GM23338 (cell line): ENCODE results near the gene FLT1. TPM values are rescaled to one million over a fixed set of nuclear protein-coding genes. Genes with fewer than 3 reads are reported as not detected.

Source experiments
- ATAC-seq: fragments of 200-7000 bp; cut with Tn5 transposase; 3 replicates; pipeline ENCODE4 v1.9.1; 2020
- DNase-seq: peaks from one replicate; pipeline ENCODE4 v3.0.0-alpha.2; 2015; ENCODE audit warnings: low spot score
- H2AFZ ChIP-seq: fragments of 200-600 bp; sonication (generic); 2 replicates; pipeline ENCODE4 v1.8.0; 2016; ENCODE audit warnings: antibody characterized with exemption, mild to moderate bottlenecking, moderate library complexity
- H3F3A ChIP-seq: fragments of 200-600 bp; sonication (generic); replicated peaks from 2 replicates; pipeline ENCODE4 v1.8.0; 2017; ENCODE audit warnings: antibody characterized with exemption, mixed run types, low read depth
- H3K27ac ChIP-seq: fragments of 200-600 bp; sonication (generic); 2 replicates; pipeline ENCODE4 v1.6.1; 2016; ENCODE audit warnings: low read depth
- H3K27me3 ChIP-seq: fragments of 200-600 bp; sonication (generic); 2 replicates; pipeline ENCODE4 v1.8.0; 2016; ENCODE audit warnings: mild to moderate bottlenecking, mixed run types, moderate library complexity; ENCODE audit not compliant: insufficient read depth
- H3K36me3 ChIP-seq: fragments of 200-600 bp; sonication (generic); 2 replicates; pipeline ENCODE4 v1.8.0; 2016; ENCODE audit warnings: mild to moderate bottlenecking; ENCODE audit not compliant: insufficient read depth
- H3K4me1 ChIP-seq: fragments of 200-600 bp; sonication (generic); 2 replicates; pipeline ENCODE4 v1.8.0; 2016; ENCODE audit warnings: mild to moderate bottlenecking, moderate library complexity; ENCODE audit not compliant: insufficient read depth
- H3K4me2 ChIP-seq: fragments of 200-600 bp; sonication (generic); 2 replicates; pipeline ENCODE4 v1.7.1; 2017; ENCODE audit warnings: mixed run types
- H3K4me3 ChIP-seq: fragments of 200-600 bp; sonication (generic); 2 replicates; pipeline ENCODE4 v1.6.1; 2016; ENCODE audit warnings: mixed run types
- H3K79me2 ChIP-seq: fragments of 200-600 bp; sonication (generic); replicated peaks from 2 replicates; pipeline ENCODE4 v1.8.0; 2017; ENCODE audit warnings: mild to moderate bottlenecking; ENCODE audit not compliant: insufficient read depth
- H3K9me2 ChIP-seq: fragments of 200-600 bp; sonication (generic); 2 replicates; pipeline ENCODE4 v1.8.0; 2017; ENCODE audit not compliant: insufficient read depth
- H4K20me1 ChIP-seq: fragments of 200-600 bp; sonication (generic); replicated peaks from 2 replicates; pipeline ENCODE4 v1.8.0; 2017; ENCODE audit warnings: mild to moderate bottlenecking; ENCODE audit not compliant: insufficient read depth
- H3K27ac Mint-ChIP-seq: 2 replicates; pipeline ENCODE4 v1.8.0; 2020; ENCODE audit warnings: inconsistent platforms, mild to moderate bottlenecking, moderate library complexity, mixed read lengths
- H3K27me3 Mint-ChIP-seq: 3 replicates; pipeline ENCODE4 v1.8.0; 2022; ENCODE audit warnings: low read depth, mild to moderate bottlenecking, moderate library complexity, mixed read lengths, inconsistent platforms; ENCODE audit not compliant: insufficient read depth, poor library complexity
- H3K36me3 Mint-ChIP-seq: 3 replicates; pipeline ENCODE4 v1.8.0; 2021; ENCODE audit warnings: low read depth, mild to moderate bottlenecking, inconsistent platforms, moderate library complexity, mixed read lengths
- H3K4me1 Mint-ChIP-seq: 3 replicates; pipeline ENCODE4 v1.8.0; 2020; ENCODE audit warnings: mild to moderate bottlenecking, inconsistent platforms, mixed read lengths
- H3K4me3 Mint-ChIP-seq: 3 replicates; pipeline ENCODE4 v1.8.0; 2021; ENCODE audit warnings: moderate library complexity, mild to moderate bottlenecking, inconsistent platforms, mixed read lengths
- H3K9me3 Mint-ChIP-seq: 3 replicates; pipeline ENCODE4 v1.8.0; 2020; ENCODE audit warnings: moderate library complexity, mild to moderate bottlenecking, inconsistent platforms, mixed read lengths
- CTCF ChIP-seq, 2 experiments: fragments of 200-600 bp in 1 of 2; sonication (generic) in 1 of 2; conservative IDR thresholded peaks; 2 replicates each; pipeline versions ENCODE4 v1.5.1 to v1.6.1; 2016 to 2017; ENCODE audit warnings: antibody characterized with exemption in 2 of 2, low read depth in 2 of 2, mild to moderate bottlenecking in 2 of 2, moderate library complexity in 1 of 2
- EZH2 ChIP-seq: fragments of 200-600 bp; sonication (generic); IDR thresholded peaks from one replicate; pipeline ENCODE4 v1.8.0; 2017; ENCODE audit warnings: antibody characterized with exemption, mild to moderate bottlenecking, low read depth; ENCODE audit not compliant: unreplicated experiment
- EZH2phosphoT487 ChIP-seq: fragments of 200-600 bp; sonication (generic); IDR thresholded peaks from one replicate; pipeline ENCODE4 v1.8.1; 2018; ENCODE audit warnings: antibody characterized with exemption; ENCODE audit not compliant: unreplicated experiment
- JUNB ChIP-seq: IDR thresholded peaks from one replicate; pipeline ENCODE4 v1.6.1; 2016; ENCODE audit warnings: antibody characterized with exemption; ENCODE audit not compliant: unreplicated experiment
- NANOG ChIP-seq: IDR thresholded peaks from 2 replicates; pipeline ENCODE4 v1.6.1; 2016; ENCODE audit warnings: antibody characterized with exemption, borderline replicate concordance
- POLR2AphosphoS5 ChIP-seq: IDR thresholded peaks from 2 replicates; pipeline ENCODE4 v1.6.1; 2016; ENCODE audit warnings: antibody characterized with exemption, low read depth
- ZNF114 ChIP-seq: fragments of 250-450 bp; sonication (Bioruptor Pico); IDR thresholded peaks from 2 replicates; pipeline ENCODE4 v1.5.0; 2020; ENCODE audit warnings: mild to moderate bottlenecking, moderate library complexity
- ZNF331 ChIP-seq: fragments of 250-450 bp; sonication (Bioruptor Pico); IDR thresholded peaks from 2 replicates; pipeline ENCODE4 v1.5.0; 2020; ENCODE audit warnings: low read depth, mild to moderate bottlenecking, moderate library complexity
- polyA plus RNA-seq: library from polyadenylated mRNA; unstranded; fragments of >200 nt; fragmentation: Nextera tagmentation; extraction: Ambion mirVana; gene quantifications from 2 replicates; pipeline ENCODE4 v1.2.1, GENCODE V29; 2016
- total RNA-seq: library from RNA; depleted of rRNA; stranded (reverse); fragments of >200 nt; shearing (Covaris generic); gene quantifications from 2 replicates; pipeline ENCODE4 v1.2.3, GENCODE V29; 2014
- TF ChIP-seq, protein P1 (sequence below): IDR thresholded peaks from one replicate; pipeline ENCODE4 v1.6.1; 2018; ENCODE audit warnings: antibody characterized with exemption; ENCODE audit not compliant: unreplicated experiment
- TF ChIP-seq, protein P2 (sequence below): IDR thresholded peaks from 2 replicates; pipeline ENCODE4 v1.6.1; 2016; ENCODE audit warnings: antibody characterized with exemption

The FLT1 gene
- total and polyA plus RNA-seq, 2 experiments from 2014 or later, result 26.8 to 116 TPM

DNA sequence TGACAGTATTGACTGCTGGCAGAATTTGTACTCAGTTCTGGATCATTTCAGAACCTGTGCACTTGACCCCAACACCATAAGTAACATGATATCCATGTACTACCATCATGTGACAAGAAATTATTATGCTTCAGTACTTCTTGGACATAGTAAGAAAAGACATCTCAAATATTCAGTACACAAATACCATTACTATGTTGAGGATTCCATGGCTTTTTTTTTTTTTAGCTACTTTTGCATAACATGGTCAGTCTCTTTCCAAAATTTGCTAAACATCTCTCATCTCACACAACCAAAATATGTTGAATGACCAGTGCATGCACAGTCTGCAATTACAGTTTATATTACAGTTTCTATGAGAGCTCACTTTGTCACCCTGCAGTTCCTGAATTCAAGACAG is 85.3 kb downstream of the FLT1 start:
- TF ChIP-seq JUNB (no peak), ZNF114 (CRISPR knock-in tag) (no peak)
- no peak for ATAC-seq
- peaks cover 11% of the 10 kb centered on the region; the same call in 1 of the 2 replicates for H3K36me3 ChIP-seq
- H3K27me3 ChIP-seq, result no peaks in the 10 kb centered on the region
- H2AFZ ChIP-seq, result no peak overlapping the region
- Mint-ChIP-seq H3K27me3 (peaks cover 6% of the 10 kb centered on the region), H3K27ac (no peak overlapping the region), H3K4me1 (peaks cover 49% of the 10 kb centered on the region), H3K4me3 (no peak overlapping the region), H3K9me3 (no peaks in the 10 kb centered on the region), H3K36me3 (peaks cover 48% of the 10 kb centered on the region)
- no peaks in the 10 kb centered on the region for H3K9me2 ChIP-seq
- no peaks in the 10 kb centered on the region for H3F3A ChIP-seq
- peaks cover 29% of the 10 kb centered on the region for H3K79me2 ChIP-seq
- H4K20me1 ChIP-seq, result no peaks in the 10 kb centered on the region; the same call in 1 of the 2 replicates
- no peak overlapping the region for H3K4me3 ChIP-seq
- DNase-seq, result no peak
- H3K27ac ChIP-seq, result no peak overlapping the region
- H3K4me1 ChIP-seq, result peaks cover 20% of the 10 kb centered on the region
- H3K4me2 ChIP-seq, result no peak overlapping the region

GRCh38 chr13:28408863-28409262 is 86.1 kb downstream of the FLT1 start:
- ATAC-seq (no peak), DNase-seq (no peak)
- 0 out of 2 replicates have a peak, but pooled peaks cover 5% of the 10 kb centered on the region for H4K20me1 ChIP-seq
- peaks cover 20% of the 10 kb centered on the region for H3K4me1 ChIP-seq
- TF ChIP-seq, protein P1, sequence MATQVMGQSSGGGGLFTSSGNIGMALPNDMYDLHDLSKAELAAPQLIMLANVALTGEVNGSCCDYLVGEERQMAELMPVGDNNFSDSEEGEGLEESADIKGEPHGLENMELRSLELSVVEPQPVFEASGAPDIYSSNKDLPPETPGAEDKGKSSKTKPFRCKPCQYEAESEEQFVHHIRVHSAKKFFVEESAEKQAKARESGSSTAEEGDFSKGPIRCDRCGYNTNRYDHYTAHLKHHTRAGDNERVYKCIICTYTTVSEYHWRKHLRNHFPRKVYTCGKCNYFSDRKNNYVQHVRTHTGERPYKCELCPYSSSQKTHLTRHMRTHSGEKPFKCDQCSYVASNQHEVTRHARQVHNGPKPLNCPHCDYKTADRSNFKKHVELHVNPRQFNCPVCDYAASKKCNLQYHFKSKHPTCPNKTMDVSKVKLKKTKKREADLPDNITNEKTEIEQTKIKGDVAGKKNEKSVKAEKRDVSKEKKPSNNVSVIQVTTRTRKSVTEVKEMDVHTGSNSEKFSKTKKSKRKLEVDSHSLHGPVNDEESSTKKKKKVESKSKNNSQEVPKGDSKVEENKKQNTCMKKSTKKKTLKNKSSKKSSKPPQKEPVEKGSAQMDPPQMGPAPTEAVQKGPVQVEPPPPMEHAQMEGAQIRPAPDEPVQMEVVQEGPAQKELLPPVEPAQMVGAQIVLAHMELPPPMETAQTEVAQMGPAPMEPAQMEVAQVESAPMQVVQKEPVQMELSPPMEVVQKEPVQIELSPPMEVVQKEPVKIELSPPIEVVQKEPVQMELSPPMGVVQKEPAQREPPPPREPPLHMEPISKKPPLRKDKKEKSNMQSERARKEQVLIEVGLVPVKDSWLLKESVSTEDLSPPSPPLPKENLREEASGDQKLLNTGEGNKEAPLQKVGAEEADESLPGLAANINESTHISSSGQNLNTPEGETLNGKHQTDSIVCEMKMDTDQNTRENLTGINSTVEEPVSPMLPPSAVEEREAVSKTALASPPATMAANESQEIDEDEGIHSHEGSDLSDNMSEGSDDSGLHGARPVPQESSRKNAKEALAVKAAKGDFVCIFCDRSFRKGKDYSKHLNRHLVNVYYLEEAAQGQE, result no peak
- no peak for TF ChIP-seq ZNF114 (CRISPR knock-in tag)
- no peak for TF ChIP-seq ZNF331 (CRISPR knock-in tag)
- TF ChIP-seq NANOG, result no peak
- Mint-ChIP-seq H3K4me1 (peaks cover 49% of the 10 kb centered on the region), H3K27me3 (peaks cover 6% of the 10 kb centered on the region), H3K27ac (no peak overlapping the region), H3K4me3 (no peak overlapping the region), H3K36me3 (peaks cover 52% of the 10 kb centered on the region), H3K9me3 (no peaks in the 10 kb centered on the region)
- no peaks in the 10 kb centered on the region for H3F3A ChIP-seq
- peak overlapping the region; percentile 64; the same call in 1 of the 2 replicates for H3K27ac ChIP-seq
- H3K27me3 ChIP-seq, result no peaks in the 10 kb centered on the region
- H3K4me3 ChIP-seq, result no peak overlapping the region
- H3K79me2 ChIP-seq, result peaks cover 25% of the 10 kb centered on the region
- peak overlapping the region; percentile 52 for H3K4me2 ChIP-seq
- H3K9me2 ChIP-seq, result no peaks in the 10 kb centered on the region
- H2AFZ ChIP-seq, result no peak overlapping the region
- peaks cover 14% of the 10 kb centered on the region; the same call in 1 of the 2 replicates for H3K36me3 ChIP-seq

DNA sequence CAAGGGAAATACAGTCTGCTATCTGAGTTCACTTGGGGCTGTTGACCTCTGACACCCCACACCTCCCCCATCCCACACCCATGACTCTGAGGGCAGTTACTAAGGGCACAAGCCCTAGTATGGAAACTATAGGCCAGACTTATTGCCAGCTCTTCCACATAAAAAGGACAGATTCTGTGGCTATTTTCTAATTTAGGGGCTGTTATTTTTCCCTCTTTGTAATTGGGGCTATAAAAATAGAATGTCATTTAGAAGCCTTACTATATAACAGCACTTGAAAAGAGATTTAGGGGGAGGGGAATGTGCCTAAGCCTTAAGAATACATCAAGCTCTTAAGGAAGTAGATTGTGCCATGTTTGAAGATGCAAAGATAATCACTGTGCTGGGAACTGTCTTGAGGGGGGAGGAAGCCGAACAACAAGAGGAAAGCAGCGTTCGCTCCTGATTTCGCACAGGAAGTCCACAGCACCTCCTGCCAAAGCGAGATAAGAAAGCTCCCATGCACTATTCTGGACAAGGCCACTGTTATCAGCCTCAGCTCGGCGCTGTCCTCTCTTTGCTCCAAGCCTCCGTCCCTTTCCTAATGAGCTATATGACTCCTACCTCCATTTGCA is 86.6 kb downstream of the FLT1 start:
- Mint-ChIP-seq H3K9me3 (no peaks in the 10 kb centered on the region), H3K36me3 (peaks cover 53% of the 10 kb centered on the region), H3K27me3 (peaks cover 6% of the 10 kb centered on the region), H3K4me1 (peaks cover 49% of the 10 kb centered on the region), H3K27ac (peak overlapping the region; percentile 84), H3K4me3 (no peak overlapping the region)
- H3K79me2 ChIP-seq, result peaks cover 25% of the 10 kb centered on the region
- no peaks in the 10 kb centered on the region for H3K9me2 ChIP-seq
- H3F3A ChIP-seq, result no peaks in the 10 kb centered on the region
- no peak overlapping the region for H2AFZ ChIP-seq
- H3K4me2 ChIP-seq, result peak overlapping the region; percentile 52
- H3K27me3 ChIP-seq, result no peaks in the 10 kb centered on the region
- H3K4me1 ChIP-seq, result peaks cover 20% of the 10 kb centered on the region
- ATAC-seq (peak; percentile 60), DNase-seq (no peak)
- H3K4me3 ChIP-seq, result no peak overlapping the region
- H3K36me3 ChIP-seq, result peaks cover 15% of the 10 kb centered on the region; the same call in 1 of the 2 replicates
- H3K27ac ChIP-seq, result peak overlapping the region; percentile 64
- H4K20me1 ChIP-seq, result 0 out of 2 replicates have a peak, but pooled peaks cover 5% of the 10 kb centered on the region
- TF ChIP-seq EZH2 (no peak), ZNF114 (CRISPR knock-in tag) (no peak), JUNB (no peak), ZNF331 (CRISPR knock-in tag) (no peak), POLR2AphosphoS5 (no peak), CTCF (conservative IDR thresholded peaks at IDR 0.05; ENCODE audit: low read depth in 2 of 2) (no peak), EZH2phosphoT487 (no peak)
- TF ChIP-seq, protein P2, sequence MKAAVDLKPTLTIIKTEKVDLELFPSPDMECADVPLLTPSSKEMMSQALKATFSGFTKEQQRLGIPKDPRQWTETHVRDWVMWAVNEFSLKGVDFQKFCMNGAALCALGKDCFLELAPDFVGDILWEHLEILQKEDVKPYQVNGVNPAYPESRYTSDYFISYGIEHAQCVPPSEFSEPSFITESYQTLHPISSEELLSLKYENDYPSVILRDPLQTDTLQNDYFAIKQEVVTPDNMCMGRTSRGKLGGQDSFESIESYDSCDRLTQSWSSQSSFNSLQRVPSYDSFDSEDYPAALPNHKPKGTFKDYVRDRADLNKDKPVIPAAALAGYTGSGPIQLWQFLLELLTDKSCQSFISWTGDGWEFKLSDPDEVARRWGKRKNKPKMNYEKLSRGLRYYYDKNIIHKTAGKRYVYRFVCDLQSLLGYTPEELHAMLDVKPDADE, result no peak
